Thyroid gland (tissue), 4 donors: ENCODE data around the gene EPS15.

Experiments
- POLR2A ChIP-seq, 2 donors: fragments of 450-650 bp; IDR thresholded peaks; one replicate each; pipeline ENCODE4 v1.6.1; 2017; ENCODE audit warnings: antibody characterized with exemption in 2 of 2, mild to moderate bottlenecking in 2 of 2, moderate library complexity in 1 of 2
- TF ChIP-seq, protein P1 (sequence below), 6 experiments: fragments of 200-600 bp in 3 of 6; fragments of 450-650 bp in 3 of 6; sonication (generic) in 3 of 6; IDR thresholded peaks; one replicate each; pipeline ENCODE4 v1.5.1; 2016 to 2019; ENCODE audit warnings: antibody characterized with exemption in 6 of 6, mild to moderate bottlenecking in 2 of 6, inconsistent platforms in 1 of 6, moderate library complexity in 1 of 6

DNA sequence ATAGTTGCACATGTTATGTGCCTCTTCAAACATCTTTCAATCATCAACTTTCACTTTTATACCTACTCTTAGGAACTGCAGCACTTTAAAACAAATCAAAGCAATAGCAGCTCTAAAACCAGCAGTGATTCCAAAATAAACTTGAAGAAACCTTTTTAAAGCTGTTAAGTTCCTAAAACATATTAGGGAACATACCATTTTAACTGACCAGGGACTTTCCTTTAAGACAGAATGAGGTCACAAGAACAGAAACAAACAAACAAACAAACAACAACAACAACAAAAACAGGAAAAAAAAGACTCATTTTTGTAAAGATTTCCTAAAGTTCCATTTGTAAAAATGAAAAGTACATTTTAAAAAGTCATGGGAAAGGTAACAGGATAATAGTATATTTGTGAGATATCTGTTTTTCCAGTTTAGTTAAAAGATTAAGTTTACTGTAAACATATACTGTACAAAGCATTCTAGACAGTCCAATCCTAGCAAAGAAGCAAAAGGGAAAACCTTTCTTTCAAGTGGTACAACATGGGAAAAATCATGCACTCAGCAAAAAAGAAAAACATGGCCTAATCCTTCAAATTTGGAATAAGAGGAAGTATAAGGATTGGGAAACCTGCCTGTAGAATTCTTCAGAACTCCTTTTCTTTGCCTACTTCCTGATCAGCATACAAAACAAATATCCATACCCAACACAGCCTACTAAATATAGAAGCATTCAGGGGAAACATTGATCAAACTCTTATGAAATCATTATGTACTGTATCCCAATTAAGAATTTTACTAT, 45.5 kb downstream of the EPS15 start:
- TF ChIP-seq, protein P1, sequence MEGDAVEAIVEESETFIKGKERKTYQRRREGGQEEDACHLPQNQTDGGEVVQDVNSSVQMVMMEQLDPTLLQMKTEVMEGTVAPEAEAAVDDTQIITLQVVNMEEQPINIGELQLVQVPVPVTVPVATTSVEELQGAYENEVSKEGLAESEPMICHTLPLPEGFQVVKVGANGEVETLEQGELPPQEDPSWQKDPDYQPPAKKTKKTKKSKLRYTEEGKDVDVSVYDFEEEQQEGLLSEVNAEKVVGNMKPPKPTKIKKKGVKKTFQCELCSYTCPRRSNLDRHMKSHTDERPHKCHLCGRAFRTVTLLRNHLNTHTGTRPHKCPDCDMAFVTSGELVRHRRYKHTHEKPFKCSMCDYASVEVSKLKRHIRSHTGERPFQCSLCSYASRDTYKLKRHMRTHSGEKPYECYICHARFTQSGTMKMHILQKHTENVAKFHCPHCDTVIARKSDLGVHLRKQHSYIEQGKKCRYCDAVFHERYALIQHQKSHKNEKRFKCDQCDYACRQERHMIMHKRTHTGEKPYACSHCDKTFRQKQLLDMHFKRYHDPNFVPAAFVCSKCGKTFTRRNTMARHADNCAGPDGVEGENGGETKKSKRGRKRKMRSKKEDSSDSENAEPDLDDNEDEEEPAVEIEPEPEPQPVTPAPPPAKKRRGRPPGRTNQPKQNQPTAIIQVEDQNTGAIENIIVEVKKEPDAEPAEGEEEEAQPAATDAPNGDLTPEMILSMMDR (IDR thresholded peaks at IDR 0.05): no peak
- TF ChIP-seq POLR2A (IDR thresholded peaks at IDR 0.05): no peak
